Measurements from ENCODE around the gene HIBADH.
"Not testable (repeated sequence)": the region's sequence is repeated elsewhere in the genome, so short reads cannot be mapped to it uniquely, and the experiment has no call there.

Gene HIBADH

DNA sequence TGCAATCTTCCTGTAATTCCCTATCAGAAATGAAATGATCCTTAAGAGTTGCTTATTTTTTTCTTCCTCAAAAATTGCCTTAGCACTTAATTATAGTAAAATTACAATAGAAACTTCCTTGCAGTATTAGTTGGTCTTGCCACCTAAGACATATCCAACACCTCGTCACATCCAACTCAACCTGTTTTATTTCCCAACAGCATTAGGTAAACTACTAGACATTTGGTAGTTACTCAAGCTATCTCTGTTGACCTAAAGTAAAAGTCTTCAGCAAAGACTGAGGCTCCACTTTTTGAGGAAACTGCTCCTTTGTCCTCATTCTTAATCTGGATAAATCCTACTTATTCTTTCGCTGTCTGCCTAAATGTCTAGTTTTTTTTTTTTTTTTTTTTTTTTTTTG, 20.4 kb downstream of the HIBADH start:
- TF ChIP-seq, protein P1, sequence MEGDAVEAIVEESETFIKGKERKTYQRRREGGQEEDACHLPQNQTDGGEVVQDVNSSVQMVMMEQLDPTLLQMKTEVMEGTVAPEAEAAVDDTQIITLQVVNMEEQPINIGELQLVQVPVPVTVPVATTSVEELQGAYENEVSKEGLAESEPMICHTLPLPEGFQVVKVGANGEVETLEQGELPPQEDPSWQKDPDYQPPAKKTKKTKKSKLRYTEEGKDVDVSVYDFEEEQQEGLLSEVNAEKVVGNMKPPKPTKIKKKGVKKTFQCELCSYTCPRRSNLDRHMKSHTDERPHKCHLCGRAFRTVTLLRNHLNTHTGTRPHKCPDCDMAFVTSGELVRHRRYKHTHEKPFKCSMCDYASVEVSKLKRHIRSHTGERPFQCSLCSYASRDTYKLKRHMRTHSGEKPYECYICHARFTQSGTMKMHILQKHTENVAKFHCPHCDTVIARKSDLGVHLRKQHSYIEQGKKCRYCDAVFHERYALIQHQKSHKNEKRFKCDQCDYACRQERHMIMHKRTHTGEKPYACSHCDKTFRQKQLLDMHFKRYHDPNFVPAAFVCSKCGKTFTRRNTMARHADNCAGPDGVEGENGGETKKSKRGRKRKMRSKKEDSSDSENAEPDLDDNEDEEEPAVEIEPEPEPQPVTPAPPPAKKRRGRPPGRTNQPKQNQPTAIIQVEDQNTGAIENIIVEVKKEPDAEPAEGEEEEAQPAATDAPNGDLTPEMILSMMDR (IDR thresholded peaks at IDR 0.05; ENCODE audit: control extremely low read depth, extremely low read depth, low read depth, missing control alignments): no peak
- ChIA-PET CTCF (interaction anchor here (1.4 kb wide), 1 partner anchor 10 kb away, joined by 5 read pairs; no protein-coding TSS in a partner anchor), POLR2A (no interaction called here)
- no peak for DNase-seq (ENCODE audit: extremely low spot score)

DNA sequence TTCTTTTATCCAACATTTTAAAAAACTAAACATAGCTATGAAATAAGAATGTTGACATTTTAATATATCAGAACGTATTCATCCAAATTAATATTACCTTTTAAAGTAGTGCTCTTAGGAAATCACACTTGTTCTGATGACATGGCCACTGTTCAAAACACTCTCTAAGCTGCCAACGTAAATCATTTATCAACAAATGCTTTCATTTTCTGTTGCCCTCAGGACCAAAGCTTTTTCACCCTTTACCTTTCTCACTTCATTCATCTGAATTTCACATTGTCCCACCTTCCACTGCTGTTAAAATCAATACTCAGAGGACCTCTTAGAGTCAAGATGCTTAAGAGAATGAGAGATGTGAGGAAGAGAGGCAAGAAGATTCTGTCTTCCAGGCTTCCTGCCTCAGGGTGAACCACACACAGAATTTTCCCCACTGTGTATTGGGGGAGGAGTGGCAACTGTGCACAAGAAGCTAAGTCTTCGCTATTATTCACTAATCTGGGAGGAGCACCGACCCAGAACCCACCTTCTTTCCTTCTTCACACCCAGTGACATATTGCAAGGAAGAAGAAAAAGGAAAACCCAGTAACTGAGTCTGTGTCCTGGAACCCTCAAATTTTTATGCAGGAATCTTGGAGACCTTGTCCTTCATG, 21.0 kb downstream of the HIBADH start:
- DNase-seq (ENCODE audit: extremely low spot score): peak; percentile 28
- TF ChIP-seq, protein P1 (IDR thresholded peaks at IDR 0.05; ENCODE audit: control extremely low read depth, extremely low read depth, low read depth, missing control alignments): no peak
- ChIA-PET POLR2A (no interaction called here), CTCF (interaction anchor here (1.0 to 1.4 kb wide), 2 partner anchors 9 to 13 kb away, joined by 3 to 5 read pairs; no protein-coding TSS in a partner anchor)

DNA sequence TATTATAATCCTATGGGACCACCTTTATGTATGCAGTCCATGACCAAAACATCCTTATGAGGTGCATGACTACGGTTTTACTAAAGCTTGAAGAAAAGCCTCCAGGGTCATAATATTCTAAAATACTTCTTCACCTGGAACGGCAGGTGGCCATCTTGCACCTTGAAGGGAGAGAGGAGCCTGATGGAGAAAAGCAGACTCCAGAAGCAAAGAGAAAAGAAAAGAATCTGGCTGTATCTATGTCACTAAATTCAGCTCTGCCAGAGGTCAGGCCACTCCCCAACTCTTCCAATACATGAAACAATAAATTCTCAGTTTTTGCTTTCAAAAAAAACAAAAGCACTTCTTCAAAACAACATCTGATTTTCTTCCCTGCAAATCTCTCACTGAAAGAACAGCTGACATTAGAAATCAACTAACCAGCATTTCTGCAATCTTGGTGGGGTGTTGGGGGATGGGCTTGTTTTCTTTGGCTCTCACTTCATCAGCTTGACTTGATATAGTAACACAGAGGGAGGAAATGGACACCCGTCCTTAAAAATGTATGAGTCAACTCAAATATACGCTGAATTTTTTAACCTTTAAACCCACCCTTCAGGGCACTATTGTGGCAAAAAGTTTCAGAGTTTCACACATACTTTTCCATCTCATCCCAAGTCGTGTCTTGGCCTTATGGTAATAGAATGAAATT, 21.7 kb downstream of the HIBADH start:
- ChIA-PET CTCF (interaction anchor here (0.6 to 1.4 kb wide), 3 partner anchors 9 to 65 kb away, joined by 3 to 5 read pairs (median 3); no protein-coding TSS in a partner anchor), POLR2A (no interaction called here)
- TF ChIP-seq, protein P1 (IDR thresholded peaks at IDR 0.05; ENCODE audit: control extremely low read depth, extremely low read depth, low read depth, missing control alignments): no peak
- DNase-seq (ENCODE audit: extremely low spot score): no peak

DNA sequence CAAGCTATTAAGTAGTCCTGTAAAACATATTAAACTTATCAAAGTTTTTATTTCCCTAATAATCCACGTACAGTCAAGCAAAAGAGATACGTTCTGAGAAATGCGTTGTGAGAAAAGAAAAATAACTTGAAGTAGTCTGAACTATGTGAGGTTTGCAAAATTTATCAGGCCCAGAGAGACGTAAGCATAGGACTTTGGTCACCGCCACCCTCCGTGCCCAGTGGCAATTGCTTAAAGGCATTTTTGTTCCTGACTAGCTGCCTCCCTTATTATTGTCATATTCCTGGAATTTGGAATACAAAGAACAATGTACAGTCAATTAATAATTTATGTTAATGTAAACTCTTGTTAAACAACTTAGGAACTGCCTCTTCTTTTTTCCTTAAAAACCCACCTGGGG, 22.8 kb downstream of the HIBADH start:
- POLR2A ChIA-PET: no interaction called here
- CTCF ChIA-PET: no interaction called here

DNA sequence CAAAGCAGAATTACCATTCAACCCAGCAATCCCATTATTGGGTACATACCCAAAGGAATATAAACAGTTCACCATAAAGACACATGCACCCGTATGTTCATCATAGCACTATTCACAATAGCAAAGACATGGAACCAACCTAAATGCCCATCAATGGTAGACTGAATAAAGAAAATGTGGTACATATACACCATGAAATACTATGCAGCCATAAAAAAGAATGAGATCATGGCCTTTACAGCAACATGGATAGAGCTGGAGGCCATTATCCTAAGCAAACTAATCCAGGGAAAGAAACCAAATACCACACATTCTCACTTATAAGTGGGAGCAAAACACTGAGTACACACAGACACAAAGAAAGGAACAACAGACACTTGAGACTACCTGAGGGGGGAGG, 23.6 kb downstream of the HIBADH start:
- CTCF ChIA-PET; POLR2A ChIA-PET; DNase-seq (ENCODE audit: extremely low spot score): not testable (repeated sequence)

More for the DNA sequence above, 22.8 kb downstream of the HIBADH start:
- DNase-seq (ENCODE audit: extremely low spot score): no peak
- TF ChIP-seq, protein P1 (IDR thresholded peaks at IDR 0.05; ENCODE audit: control extremely low read depth, extremely low read depth, low read depth, missing control alignments): no peak

DNA sequence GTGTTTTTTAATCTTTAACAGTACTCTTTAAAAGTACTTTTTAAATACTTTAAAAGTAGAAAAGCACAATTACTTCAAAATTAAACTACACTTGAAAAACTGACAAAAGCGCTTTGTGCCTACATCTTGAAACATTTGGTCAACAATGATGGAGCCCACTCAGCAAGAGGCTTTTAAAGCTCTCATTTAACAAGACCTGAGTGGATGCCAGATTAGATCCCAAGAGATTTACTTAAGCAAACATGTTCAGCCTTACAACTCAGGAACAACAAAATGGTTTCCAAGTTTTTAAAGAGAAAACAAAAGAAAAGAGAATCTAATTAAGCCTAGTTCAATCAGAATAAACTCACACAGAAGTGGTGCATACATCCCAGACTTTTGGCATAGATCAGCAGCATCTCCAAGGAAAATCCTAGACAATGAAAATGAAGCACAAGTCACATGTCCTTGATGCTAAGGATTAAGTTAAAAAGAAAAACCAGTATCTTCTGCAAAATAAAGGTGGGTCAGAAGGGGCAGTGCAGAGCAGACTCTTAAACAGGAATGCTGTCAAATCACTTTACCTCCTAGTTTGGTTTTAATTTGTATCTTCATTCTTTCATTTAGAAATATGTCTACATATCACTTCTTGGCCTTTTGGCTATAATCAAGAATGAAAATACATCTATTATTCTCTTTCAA, 26.2 kb downstream of the HIBADH start:
- TF ChIP-seq, protein P1 (IDR thresholded peaks at IDR 0.05; ENCODE audit: control extremely low read depth, extremely low read depth, low read depth, missing control alignments): no peak
- POLR2A ChIA-PET: no interaction called here
- CTCF ChIA-PET: no interaction called here
- DNase-seq (ENCODE audit: extremely low spot score): no peak

DNA sequence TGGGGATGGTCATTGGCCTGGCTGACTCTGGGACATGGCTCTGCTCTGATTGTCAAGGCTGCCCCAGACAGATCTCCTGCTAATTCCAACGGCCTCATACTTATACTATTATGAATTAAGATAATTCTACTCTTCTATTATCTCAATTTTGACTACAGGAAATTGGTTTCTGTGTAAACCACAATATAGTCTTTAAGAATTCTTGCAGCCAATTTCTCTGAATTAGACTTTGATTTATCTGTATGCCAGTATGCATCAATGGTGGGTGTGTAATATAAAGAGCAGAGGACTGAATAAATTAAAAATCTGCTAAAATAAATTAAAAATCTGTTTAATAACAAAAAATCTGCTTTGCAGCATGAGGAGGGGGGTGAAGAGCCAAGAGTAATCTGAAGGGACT, 27.0 kb downstream of the HIBADH start:
- ChIA-PET POLR2A (no interaction called here), CTCF (no interaction called here)
- TF ChIP-seq, protein P1 (IDR thresholded peaks at IDR 0.05; ENCODE audit: control extremely low read depth, extremely low read depth, low read depth, missing control alignments): no peak
- DNase-seq (ENCODE audit: extremely low spot score): no peak

Data from GM10248 (cell line).